Karpas-422 (cell line): ENCODE data around the gene GPR173. TPM values are rescaled to one million over a fixed set of nuclear protein-coding genes. Genes with fewer than 3 reads are reported as not detected.

Experiments
- DNase-seq: peaks from one replicate; pipeline ENCODE4 v3.0.0-alpha.2; 2015
- H2AFZ ChIP-seq: fragments of 200-600 bp; sonication (generic); 2 replicates; pipeline ENCODE4 v1.6.1; 2014; ENCODE audit warnings: antibody characterized with exemption, low read length, mixed read lengths
- H3K27ac ChIP-seq: fragments of 200-600 bp; sonication (generic); 2 replicates; pipeline ENCODE4 v1.5.1; 2014; ENCODE audit warnings: mild to moderate bottlenecking, low read length, moderate library complexity
- H3K27me3 ChIP-seq: fragments of 200-600 bp; sonication (generic); 2 replicates; pipeline ENCODE4 v1.6.1; 2014; ENCODE audit warnings: low read length, mixed read lengths
- H3K36me3 ChIP-seq: fragments of 200-600 bp; sonication (generic); 2 replicates; pipeline ENCODE4 v1.6.1; 2014; ENCODE audit warnings: low read length, mixed read lengths; ENCODE audit not compliant: insufficient read depth
- H3K4me1 ChIP-seq: fragments of 200-600 bp; sonication (generic); 2 replicates; pipeline ENCODE4 v1.6.1; 2014; ENCODE audit warnings: mild to moderate bottlenecking, low read length, mixed read lengths
- H3K4me2 ChIP-seq: fragments of 200-600 bp; sonication (generic); 2 replicates; pipeline ENCODE4 v1.6.1; 2014; ENCODE audit warnings: low read length, low read depth, mild to moderate bottlenecking; ENCODE audit not compliant: poor library complexity, severe bottlenecking
- H3K4me3 ChIP-seq: fragments of 200-600 bp; sonication (generic); 2 replicates; pipeline ENCODE4 v1.5.1; 2014; ENCODE audit warnings: mild to moderate bottlenecking, antibody characterized with exemption, low read length, mixed read lengths
- H3K79me2 ChIP-seq: fragments of 200-600 bp; sonication (generic); 2 replicates; pipeline ENCODE4 v1.6.1; 2014; ENCODE audit warnings: mild to moderate bottlenecking, low read length, mixed read lengths
- H3K9ac ChIP-seq: fragments of 200-600 bp; sonication (generic); 2 replicates; pipeline ENCODE4 v1.6.0; 2014; ENCODE audit warnings: low read length
- H3K9me2 ChIP-seq: fragments of 200-600 bp; sonication (generic), shearing (Covaris generic); replicated peaks from 2 replicates; pipeline ENCODE4 v1.6.0; 2014; ENCODE audit warnings: mild to moderate bottlenecking, low read length, moderate library complexity; ENCODE audit not compliant: insufficient read depth
- H3K9me3 ChIP-seq: fragments of 300-700, 200-600 bp; sonication (generic); 2 replicates; pipeline ENCODE4 v1.6.1; 2014; ENCODE audit warnings: low read length, mixed read lengths
- H4K20me1 ChIP-seq: fragments of 200-600 bp; sonication (generic); 2 replicates; pipeline ENCODE4 v1.6.1; 2014; ENCODE audit warnings: mild to moderate bottlenecking, antibody characterized with exemption, low read length, low read depth; ENCODE audit not compliant: insufficient read depth
- total RNA-seq: library from RNA; depleted of rRNA; stranded (reverse); fragments of >200 nt; shearing (Covaris generic); gene quantifications from 2 replicates; pipeline ENCODE4 v1.2.3, GENCODE V29; 2014; ENCODE audit warnings: low replicate concordance

GPR173 gene
- total RNA-seq, 1 experiment from 2014 or later = 0.71 TPM

GRCh38 chrX:53114864-53115549 is 66.4 kb downstream of the GPR173 start:
- H4K20me1 ChIP-seq = no peaks in the 10 kb centered on the region
- H3K27ac ChIP-seq = no peak overlapping the region

GRCh38 chrX:53115550-53115874 is 66.9 kb downstream of the GPR173 start:
- Histone ChIP-seq H3K9ac (no peak overlapping the region), H2AFZ (no peak overlapping the region), H3K27me3 (no peaks in the 10 kb centered on the region), H3K4me3 (no peak overlapping the region), H3K79me2 (peaks cover 33% of the 10 kb centered on the region), H3K4me1 (no peaks in the 10 kb centered on the region), H3K9me3 (no peaks in the 10 kb centered on the region), H3K36me3 (no peaks in the 10 kb centered on the region), H3K27ac (no peak overlapping the region), H3K9me2 (no peaks in the 10 kb centered on the region), H3K4me2 (no peak overlapping the region), H4K20me1 (no peaks in the 10 kb centered on the region)
- DNase-seq = no peak

More at GRCh38 chrX:53114864-53115549, 66.4 kb downstream of the GPR173 start:
- no peaks in the 10 kb centered on the region for H3K36me3 ChIP-seq
- no peak overlapping the region for H3K4me2 ChIP-seq
- no peak for DNase-seq
- H3K27me3 ChIP-seq = no peaks in the 10 kb centered on the region
- no peak overlapping the region for H3K9ac ChIP-seq
- peaks cover 36% of the 10 kb centered on the region for H3K79me2 ChIP-seq
- no peak overlapping the region for H3K4me3 ChIP-seq
- no peak overlapping the region for H2AFZ ChIP-seq
- no peaks in the 10 kb centered on the region for H3K9me3 ChIP-seq
- no peaks in the 10 kb centered on the region for H3K4me1 ChIP-seq
- H3K9me2 ChIP-seq = no peaks in the 10 kb centered on the region

- H4K20me1 ChIP-seq = no peaks in the 10 kb centered on the region
- no peak overlapping the region for H3K9ac ChIP-seq
- no peaks in the 10 kb centered on the region for H3K27me3 ChIP-seq
- H3K4me3 ChIP-seq = no peak overlapping the region
- H3K79me2 ChIP-seq = peaks cover 33% of the 10 kb centered on the region
- H3K9me2 ChIP-seq = no peaks in the 10 kb centered on the region
- no peak overlapping the region for H3K4me2 ChIP-seq
- no peak overlapping the region for H2AFZ ChIP-seq
- no peaks in the 10 kb centered on the region for H3K36me3 ChIP-seq
- H3K9me3 ChIP-seq = no peaks in the 10 kb centered on the region
- H3K4me1 ChIP-seq = no peaks in the 10 kb centered on the region
- no peak overlapping the region for H3K27ac ChIP-seq
- no peak for DNase-seq
These were observed 67.5 kb downstream of the GPR173 start for GRCh38 chrX:53116101-53116500.

- Histone ChIP-seq H3K4me2 (no peak overlapping the region), H3K36me3 (no peaks in the 10 kb centered on the region), H3K9me3 (no peaks in the 10 kb centered on the region), H2AFZ (no peak overlapping the region), H3K27ac (no peak overlapping the region), H4K20me1 (no peaks in the 10 kb centered on the region), H3K79me2 (peaks cover 55% of the 10 kb centered on the region), H3K9me2 (no peaks in the 10 kb centered on the region), H3K27me3 (no peaks in the 10 kb centered on the region), H3K4me3 (no peak overlapping the region), H3K9ac (no peak overlapping the region), H3K4me1 (no peaks in the 10 kb centered on the region)
- no peak for DNase-seq
These were observed 73.4 kb downstream of the GPR173 start for GRCh38 chrX:53122013-53122412.

GRCh38 chrX:53125506-53125905 is 76.9 kb downstream of the GPR173 start:
- DNase-seq = no peak
- Histone ChIP-seq H3K4me1 (no peaks in the 10 kb centered on the region), H3K4me3 (no peak overlapping the region), H3K27me3 (no peaks in the 10 kb centered on the region), H3K27ac (no peak overlapping the region), H2AFZ (no peak overlapping the region), H3K9me3 (no peaks in the 10 kb centered on the region), H3K9ac (no peak overlapping the region), H3K36me3 (no peaks in the 10 kb centered on the region), H3K4me2 (no peak overlapping the region), H3K79me2 (peaks cover 65% of the 10 kb centered on the region), H3K9me2 (no peaks in the 10 kb centered on the region), H4K20me1 (no peaks in the 10 kb centered on the region)

GRCh38 chrX:53126377-53126776 is 77.8 kb downstream of the GPR173 start:
- Histone ChIP-seq H3K9me3 (no peaks in the 10 kb centered on the region), H3K36me3 (no peaks in the 10 kb centered on the region), H3K27ac (no peak overlapping the region), H4K20me1 (no peaks in the 10 kb centered on the region), H3K4me2 (no peak overlapping the region), H3K27me3 (no peaks in the 10 kb centered on the region), H3K4me3 (no peak overlapping the region), H2AFZ (no peak overlapping the region), H3K9me2 (no peaks in the 10 kb centered on the region), H3K79me2 (peaks cover 63% of the 10 kb centered on the region), H3K9ac (no peak overlapping the region), H3K4me1 (no peaks in the 10 kb centered on the region)
- DNase-seq = no peak

- no peaks in the 10 kb centered on the region for H3K4me1 ChIP-seq
- H3K4me3 ChIP-seq = no peak overlapping the region
- H3K9ac ChIP-seq = no peak overlapping the region
- H3K9me3 ChIP-seq = no peaks in the 10 kb centered on the region
- no peak overlapping the region for H3K4me2 ChIP-seq
- H3K79me2 ChIP-seq = peaks cover 47% of the 10 kb centered on the region
- no peak overlapping the region for H3K27ac ChIP-seq
- H3K9me2 ChIP-seq = no peaks in the 10 kb centered on the region
- no peaks in the 10 kb centered on the region for H3K27me3 ChIP-seq
- H2AFZ ChIP-seq = no peak overlapping the region
- no peaks in the 10 kb centered on the region for H3K36me3 ChIP-seq
- no peak for DNase-seq
- H4K20me1 ChIP-seq = no peaks in the 10 kb centered on the region
These were observed 79.6 kb downstream of the GPR173 start for GRCh38 chrX:53128097-53128749.
